GM19468 (cell line): Measurements from ENCODE around the gene FGF18.
"Not testable (repeated sequence)": the region's sequence is repeated elsewhere in the genome, so short reads cannot be mapped to it uniquely, and the experiment has no call there.

Source experiments
- ATAC-seq: cut with Tn5 transposase; IDR thresholded peaks from one replicate; pipeline ENCODE4 v1.9.1; 2021; ENCODE audit warnings: mild to moderate bottlenecking, moderate library complexity, moderate number of reproducible peaks; ENCODE audit not compliant: unreplicated experiment; ENCODE audit errors: extremely low read depth

Gene FGF18

GRCh38 chr5:171488876-171489275 lies 69.4 kb downstream of the FGF18 start:
- ATAC-seq, result no peak

- ATAC-seq, result no peak
These were observed 73.3 kb downstream of the FGF18 start for GRCh38 chr5:171492781-171493180.

- ATAC-seq, result no peak
These were observed 74.4 kb downstream of the FGF18 start for GRCh38 chr5:171493646-171494393.

GRCh38 chr5:171494452-171495121 lies 75.1 kb downstream of the FGF18 start:
- ATAC-seq, result no peak

- no peak for ATAC-seq
These were observed 75.8 kb downstream of the FGF18 start for GRCh38 chr5:171495122-171495700.

GRCh38 chr5:171496456-171496855 lies 77.0 kb downstream of the FGF18 start:
- ATAC-seq, result no peak

- ATAC-seq, result not testable (repeated sequence)
These were observed 78.0 kb downstream of the FGF18 start for GRCh38 chr5:171497494-171497893.

GRCh38 chr5:171498166-171498565 lies 78.7 kb downstream of the FGF18 start:
- no peak for ATAC-seq

- no peak for ATAC-seq
These were observed 80.2 kb downstream of the FGF18 start for GRCh38 chr5:171499611-171500010.

- ATAC-seq, result no peak
These were observed 86.1 kb downstream of the FGF18 start for GRCh38 chr5:171505473-171506043.

GRCh38 chr5:171506951-171507350 lies 87.5 kb downstream of the FGF18 start:
- ATAC-seq, result no peak
